AG09309 (cell line): Measurements from ENCODE around the gene WFDC1.

Experiments used
- DNase-seq: peaks from one replicate; pipeline ENCODE4 v3.0.0-alpha.2; 2010; ENCODE audit warnings: low read depth
- H3K4me3 ChIP-seq: 2 replicates; pipeline ENCODE4 v1.5.1; 2011; ENCODE audit warnings: mild to moderate bottlenecking, low read depth, low read length, moderate library complexity; ENCODE audit not compliant: control insufficient read depth
- CTCF ChIP-seq: IDR thresholded peaks from 2 replicates; pipeline ENCODE4 v1.5.1; 2011; ENCODE audit warnings: mild to moderate bottlenecking, low read depth, low read length, inconsistent platforms; ENCODE audit not compliant: insufficient read depth, control insufficient read depth; ENCODE audit errors: missing control alignments

WFDC1 gene

GRCh38 chr16:84359326-84359725 lies 64.6 kb downstream of the WFDC1 start:
- no peak for TF ChIP-seq CTCF
- DNase-seq = no peak
- no peak overlapping the region for H3K4me3 ChIP-seq

- no peak for DNase-seq
- no peak for TF ChIP-seq CTCF
- H3K4me3 ChIP-seq = no peak overlapping the region
These were observed 65.5 kb downstream of the WFDC1 start for GRCh38 chr16:84360170-84360569.

GRCh38 chr16:84360748-84361147 lies 66.1 kb downstream of the WFDC1 start:
- no peak for DNase-seq
- H3K4me3 ChIP-seq = no peak overlapping the region
- TF ChIP-seq CTCF = no peak

GRCh38 chr16:84361546-84361945 lies 66.9 kb downstream of the WFDC1 start:
- no peak for DNase-seq
- no peak for TF ChIP-seq CTCF
- H3K4me3 ChIP-seq = no peak overlapping the region

GRCh38 chr16:84362471-84362941 lies 67.8 kb downstream of the WFDC1 start:
- no peak for TF ChIP-seq CTCF
- no peak overlapping the region for H3K4me3 ChIP-seq

GRCh38 chr16:84366208-84366607 lies 71.5 kb downstream of the WFDC1 start:
- no peak for TF ChIP-seq CTCF
- no peak overlapping the region for H3K4me3 ChIP-seq
- DNase-seq = no peak

More at GRCh38 chr16:84362471-84362941, 67.8 kb downstream of the WFDC1 start:
- DNase-seq = no peak

- H3K4me3 ChIP-seq = no peak overlapping the region
- TF ChIP-seq CTCF = no peak
- DNase-seq = no peak
These were observed 72.6 kb downstream of the WFDC1 start for GRCh38 chr16:84367297-84367680.
